Activated B cell treated with CpG ODN at 0.5 μM for 24 hours (primary cell): Measurements from ENCODE around the gene NHERF1. TPM values are rescaled to one million over a fixed set of nuclear protein-coding genes. Genes with fewer than 3 reads are reported as not detected.

Source experiments
- ATAC-seq: fragments of 200-7000 bp; cut with Tn5 transposase; one replicate; pipeline ENCODE4 v1.10.0; 2021; ENCODE audit warnings: low read depth, mild to moderate bottlenecking, moderate library complexity
- CTCF ChIA-PET: fragments of 350-600 bp; sonication (Branson Sonifier 250); formaldehyde crosslinking; loops from one replicate; lab custom pipeline; 2021; ENCODE audit warnings: antibody characterized with exemption; lab: Charles Lee
- POLR2A ChIA-PET: fragments of 350-600 bp; sonication (Branson Sonifier 250); formaldehyde crosslinking; loops from one replicate; lab custom pipeline; 2021; ENCODE audit warnings: antibody characterized with exemption; lab: Charles Lee
- DNase-seq: peaks from one replicate; pipeline ENCODE4 v3.0.0; 2022
- H3K27ac Mint-ChIP-seq: one replicate; pipeline ENCODE4 v1.8.0; 2020; ENCODE audit warnings: mixed read lengths
- H3K27me3 Mint-ChIP-seq: one replicate; pipeline ENCODE4 v1.8.0; 2021; ENCODE audit warnings: mixed read lengths
- H3K36me3 Mint-ChIP-seq: one replicate; pipeline ENCODE4 v1.8.0; 2021; ENCODE audit warnings: low read depth, mixed read lengths
- H3K4me1 Mint-ChIP-seq: one replicate; pipeline ENCODE4 v1.8.0; 2021; ENCODE audit warnings: mixed read lengths
- H3K4me3 Mint-ChIP-seq: one replicate; pipeline ENCODE4 v1.8.0; 2020; ENCODE audit warnings: mild to moderate bottlenecking, mixed read lengths
- H3K9me3 Mint-ChIP-seq: one replicate; pipeline ENCODE4 v1.8.0; 2020; ENCODE audit warnings: mixed read lengths
- intact Hi-C: fragments of 100-400 bp; cut with micrococcal nuclease; formaldehyde crosslinking; loops from one replicate; pipeline ENCODE4 v1.15.1; 2024
- total RNA-seq: library from RNA; stranded (reverse); gene quantifications from 2 replicates; pipeline ENCODE4 v1.2.3, GENCODE V29; 2022
- TF ChIP-seq, protein P1 (sequence below): fragments of 200-600 bp; IDR thresholded peaks from one replicate; pipeline ENCODE4 v1.8.0; 2022; ENCODE audit warnings: antibody characterized with exemption, mild to moderate bottlenecking

NHERF1 gene
- total RNA-seq, 1 donor from 2014 or later, result 34.5 TPM

DNA sequence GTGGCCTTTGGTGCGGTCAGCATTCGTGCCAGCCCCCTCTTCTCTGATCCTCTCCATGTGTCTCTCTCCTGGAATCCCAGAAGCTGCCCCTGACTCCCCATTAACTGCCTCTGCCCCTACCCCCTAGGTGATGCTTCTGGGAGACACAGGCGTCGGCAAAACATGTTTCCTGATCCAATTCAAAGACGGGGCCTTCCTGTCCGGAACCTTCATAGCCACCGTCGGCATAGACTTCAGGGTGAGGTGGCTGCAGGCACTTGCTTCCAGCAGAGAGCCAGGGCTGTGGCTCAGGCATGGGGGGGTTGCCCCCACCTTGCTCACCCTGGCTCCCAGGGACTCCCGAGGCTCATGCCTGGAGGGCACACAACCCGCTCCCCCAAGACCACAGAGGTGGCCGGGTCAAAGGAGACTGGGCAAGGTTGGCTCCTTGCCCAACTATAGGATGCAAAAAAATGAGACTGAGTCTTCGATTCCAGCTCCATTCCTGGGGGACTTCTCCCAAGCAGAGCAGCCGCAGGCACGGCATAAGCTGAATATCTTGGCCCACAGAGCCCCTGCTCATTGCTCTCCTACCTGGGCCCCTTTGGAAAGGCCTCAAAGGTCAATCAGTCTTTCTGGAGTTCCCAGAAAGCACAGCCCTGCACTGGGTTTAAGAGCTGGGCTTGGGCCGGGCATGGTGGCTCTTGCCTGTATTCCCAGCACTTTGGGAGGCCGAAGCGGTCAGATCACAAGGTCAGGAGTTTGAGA lies 7.6 kb upstream of the NHERF1 start:
- no peak for ATAC-seq
- DNase-seq, result no peak
- ChIA-PET POLR2A (interaction anchor here (0.6 to 1.8 kb wide), 6 partner anchors 9 to 1509 kb away, joined by 3 to 10 read pairs (median 4); partner anchors contain the start of genes FDXR and NAT9), CTCF (interaction anchor here (1.8 to 6.5 kb wide), 5 partner anchors 19 to 125 kb away, joined by 7 to 187 read pairs (median 12); no protein-coding TSS in a partner anchor)
- Mint-ChIP-seq H3K27me3 (no peaks in the 10 kb centered on the region), H3K36me3 (no peaks in the 10 kb centered on the region), H3K27ac (peak overlapping the region; percentile 73), H3K9me3 (no peaks in the 10 kb centered on the region), H3K4me3 (no peak overlapping the region), H3K4me1 (peaks cover 81% of the 10 kb centered on the region)
- intact Hi-C loops, result no loop called here
- TF ChIP-seq, protein P1, sequence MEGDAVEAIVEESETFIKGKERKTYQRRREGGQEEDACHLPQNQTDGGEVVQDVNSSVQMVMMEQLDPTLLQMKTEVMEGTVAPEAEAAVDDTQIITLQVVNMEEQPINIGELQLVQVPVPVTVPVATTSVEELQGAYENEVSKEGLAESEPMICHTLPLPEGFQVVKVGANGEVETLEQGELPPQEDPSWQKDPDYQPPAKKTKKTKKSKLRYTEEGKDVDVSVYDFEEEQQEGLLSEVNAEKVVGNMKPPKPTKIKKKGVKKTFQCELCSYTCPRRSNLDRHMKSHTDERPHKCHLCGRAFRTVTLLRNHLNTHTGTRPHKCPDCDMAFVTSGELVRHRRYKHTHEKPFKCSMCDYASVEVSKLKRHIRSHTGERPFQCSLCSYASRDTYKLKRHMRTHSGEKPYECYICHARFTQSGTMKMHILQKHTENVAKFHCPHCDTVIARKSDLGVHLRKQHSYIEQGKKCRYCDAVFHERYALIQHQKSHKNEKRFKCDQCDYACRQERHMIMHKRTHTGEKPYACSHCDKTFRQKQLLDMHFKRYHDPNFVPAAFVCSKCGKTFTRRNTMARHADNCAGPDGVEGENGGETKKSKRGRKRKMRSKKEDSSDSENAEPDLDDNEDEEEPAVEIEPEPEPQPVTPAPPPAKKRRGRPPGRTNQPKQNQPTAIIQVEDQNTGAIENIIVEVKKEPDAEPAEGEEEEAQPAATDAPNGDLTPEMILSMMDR, result no peak

GRCh38 chr17:74742153-74742515 lies 6.3 kb upstream of the NHERF1 start:
- TF ChIP-seq, protein P1, result no peak
- Mint-ChIP-seq H3K27ac (peak overlapping the region; percentile 73), H3K4me3 (peak overlapping the region; percentile 42), H3K27me3 (no peaks in the 10 kb centered on the region), H3K36me3 (no peaks in the 10 kb centered on the region), H3K4me1 (peaks cover 80% of the 10 kb centered on the region), H3K9me3 (no peaks in the 10 kb centered on the region)
- CTCF ChIA-PET, result interaction anchor here (0.6 to 2.5 kb wide), 5 partner anchors 17 to 123 kb away, joined by 3 to 25 read pairs (median 8); no protein-coding TSS in a partner anchor
- intact Hi-C loops, result no loop called here
- POLR2A ChIA-PET, result interaction anchor here (0.6 to 1.8 kb wide), 5 partner anchors 28 to 511 kb away, joined by 4 to 10 read pairs (median 4); partner anchors contain the start of gene FDXR
- ATAC-seq, result peak; percentile 35
- DNase-seq, result no peak

GRCh38 chr17:74742978-74743545 lies 5.4 kb upstream of the NHERF1 start:
- Mint-ChIP-seq H3K36me3 (no peaks in the 10 kb centered on the region), H3K4me3 (peak overlapping the region; percentile 46), H3K9me3 (no peaks in the 10 kb centered on the region), H3K27me3 (no peaks in the 10 kb centered on the region), H3K4me1 (peaks cover 76% of the 10 kb centered on the region), H3K27ac (peak overlapping the region; percentile 73)
- intact Hi-C loops, result no loop called here
- TF ChIP-seq, protein P1, result no peak
- DNase-seq, result no peak
- ChIA-PET POLR2A (interaction anchor here (1.2 to 1.8 kb wide), 3 partner anchors 27 to 130 kb away, joined by 4 to 10 read pairs (median 6); partner anchors contain the start of gene FDXR), CTCF (interaction anchor here (0.6 to 2.5 kb wide), 5 partner anchors 16 to 122 kb away, joined by 3 to 25 read pairs (median 8); no protein-coding TSS in a partner anchor)
- no peak for ATAC-seq

DNA sequence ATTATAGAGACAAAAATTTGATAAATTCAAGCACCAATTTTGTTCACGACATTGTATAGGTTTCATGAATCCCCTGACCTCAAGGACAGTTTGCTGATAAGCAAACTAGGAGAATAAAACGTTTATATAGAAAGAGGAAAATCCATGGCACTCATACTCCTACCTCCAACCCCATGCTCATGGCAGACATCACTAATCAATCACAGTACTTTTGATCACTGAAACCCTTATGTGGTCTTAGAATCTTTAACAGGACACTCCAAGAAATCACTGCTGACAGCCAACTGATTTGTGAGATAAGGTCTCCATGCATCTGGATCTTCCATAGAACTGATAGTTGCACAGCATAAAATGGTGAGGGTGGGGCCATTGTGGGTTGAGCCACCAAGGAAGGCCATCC lies 4.7 kb upstream of the NHERF1 start:
- intact Hi-C loops, result loop anchor here (1.0 to 2.0 kb wide), 5 partner anchors 15 to 215 kb away; no protein-coding TSS in a partner anchor
- no peak for ATAC-seq
- POLR2A ChIA-PET, result interaction anchor here (1.2 kb wide), 1 partner anchor 27 kb away, joined by 3 read pairs; no protein-coding TSS in a partner anchor

More for the DNA sequence above, 4.7 kb upstream of the NHERF1 start:
- H3K27ac Mint-ChIP-seq, result peak overlapping the region; percentile 70
- CTCF ChIA-PET, result interaction anchor here (0.8 to 4.4 kb wide), 5 partner anchors 26 to 215 kb away, joined by 3 to 53 read pairs (median 29); partner anchors contain the start of gene GRIN2C
- no peak overlapping the region for H3K4me3 Mint-ChIP-seq
- TF ChIP-seq, protein P1, result no peak
- DNase-seq, result no peak
- H3K9me3 Mint-ChIP-seq, result no peaks in the 10 kb centered on the region
- no peaks in the 10 kb centered on the region for H3K36me3 Mint-ChIP-seq
- peaks cover 69% of the 10 kb centered on the region for H3K4me1 Mint-ChIP-seq
- no peaks in the 10 kb centered on the region for H3K27me3 Mint-ChIP-seq
